ENCODE data around the gene MS4A6A. TPM values are rescaled to one million over a fixed set of nuclear protein-coding genes. Genes with fewer than 3 reads are reported as not detected.

MS4A6A gene
- total and polyA plus RNA-seq, 9 of the 15 experiments (the other 6 are each of a cell fraction or from before 2014, with no cell fraction given): 0.57 to 9.5 (median 4.2) TPM

GRCh38 chr11:60193687-60194433 is 11.0 kb upstream of the MS4A6A start (continued):
- no peak for TF ChIP-seq ZSCAN29 (IDR thresholded peaks at IDR 0.05)
- no peak for TF ChIP-seq POLR2B (IDR thresholded peaks at IDR 0.05; ENCODE audit: low read depth, partially characterized antibody)
- TF ChIP-seq CTCF (IDR thresholded peaks at IDR 0.05 in 2 of 3, conservative IDR thresholded peaks at IDR 0.05 in 1 of 3; ENCODE audit: insufficient read depth in 2 of 3, low read depth in 1 of 3, low read length in 3 of 3): peak; percentile 77 to 99 (median 91)
- TF ChIP-seq SMARCA4 (IDR thresholded peaks at IDR 0.05): 0 out of 2 replicates have a peak, but pooled peaks have one; percentile 55
- TF ChIP-seq THAP12 (CRISPR knock-in tag; IDR thresholded peaks at IDR 0.05): no peak
- TF ChIP-seq BCLAF1 (IDR thresholded peaks at IDR 0.05; ENCODE audit: borderline replicate concordance in 1 of 2, control insufficient read depth in 1 of 2, low read depth in 2 of 2, low read length in 1 of 2): no peak
- TF ChIP-seq ADNP (tag; IDR thresholded peaks at IDR 0.05): 0 out of 2 replicates have a peak, but pooled peaks have one; percentile 4
- TF ChIP-seq NKRF (IDR thresholded peaks at IDR 0.05; ENCODE audit: borderline replicate concordance): no peak
- TF ChIP-seq DLX4 (CRISPR knock-in tag; IDR thresholded peaks at IDR 0.05): no peak
- no peak for TF ChIP-seq SNAPC5 (CRISPR knock-in tag; IDR thresholded peaks at IDR 0.05)
- 0 out of 4 replicates have a peak, but pooled peaks of 1 of the 2 experiments have one; percentile 7 for TF ChIP-seq HDAC1 (IDR thresholded peaks at IDR 0.05)
- 0 out of 4 replicates have a peak, but pooled peaks of 1 of the 2 experiments have one; percentile 26 for TF ChIP-seq FOXK2 (conservative IDR thresholded peaks at IDR 0.05 in 1 of 2, IDR thresholded peaks at IDR 0.05 in 1 of 2; ENCODE audit: low read depth in 2 of 2)
- no peak for TF ChIP-seq SLC30A9 (CRISPR knock-in tag; IDR thresholded peaks at IDR 0.05)
- no peak for TF ChIP-seq MTA3 (IDR thresholded peaks at IDR 0.05; ENCODE audit: borderline replicate concordance)

All from K562 (cell line).